Suppressor macrophage (primary cell): ENCODE results near the gene ESPL1.
"Not testable (repeated sequence)": the region's sequence is repeated elsewhere in the genome, so short reads cannot be mapped to it uniquely, and the experiment has no call there.

Source experiments
- DNase-seq, 4 experiments: peaks; one replicate each; pipeline ENCODE4 v3.0.0-alpha.2; 2020 to 2022

The ESPL1 gene

GRCh38 chr12:53300187-53300586 lies 32.1 kb downstream of the ESPL1 start:
- DNase-seq = peak; percentile 69 to 86 (median 72)

- DNase-seq = no peak
These were observed 34.8 kb downstream of the ESPL1 start for GRCh38 chr12:53302903-53303302.

GRCh38 chr12:53306826-53307225 lies 38.7 kb downstream of the ESPL1 start:
- DNase-seq = no peak

- no peak for DNase-seq
These were observed 40.2 kb downstream of the ESPL1 start for GRCh38 chr12:53308276-53308675.

- peak; percentile 50 to 72 (median 64) for DNase-seq
These were observed 45.9 kb downstream of the ESPL1 start for GRCh38 chr12:53313996-53314395.

- DNase-seq = peak in 2 of 4 experiments; percentile 52 to 55
These were observed 52.5 kb downstream of the ESPL1 start for GRCh38 chr12:53320352-53321195.

GRCh38 chr12:53324113-53324778 lies 56.1 kb downstream of the ESPL1 start:
- DNase-seq = peak; percentile 27 to 65 (median 59)

GRCh38 chr12:53324779-53325510 lies 56.8 kb downstream of the ESPL1 start:
- peak; percentile 89 to 95 (median 93) for DNase-seq

- DNase-seq = peak; percentile 19 to 59 (median 29)
These were observed 57.5 kb downstream of the ESPL1 start for GRCh38 chr12:53325511-53326061.

- no peak for DNase-seq
These were observed 58.5 kb downstream of the ESPL1 start for GRCh38 chr12:53326460-53327185.

- peak; percentile 53 to 66 (median 56) for DNase-seq
These were observed 59.4 kb downstream of the ESPL1 start for GRCh38 chr12:53327435-53328042.

- no peak for DNase-seq
These were observed 59.9 kb downstream of the ESPL1 start for GRCh38 chr12:53328043-53328435.

GRCh38 chr12:53330671-53331070 lies 62.6 kb downstream of the ESPL1 start:
- DNase-seq = no peak

GRCh38 chr12:53332339-53332738 lies 64.2 kb downstream of the ESPL1 start:
- DNase-seq = not testable (repeated sequence)

- no peak for DNase-seq
These were observed 64.6 kb downstream of the ESPL1 start for GRCh38 chr12:53332744-53333143.

GRCh38 chr12:53333289-53333688 lies 65.2 kb downstream of the ESPL1 start:
- no peak for DNase-seq

- no peak for DNase-seq
These were observed 65.7 kb downstream of the ESPL1 start for GRCh38 chr12:53333845-53334244.

- no peak for DNase-seq
These were observed 66.7 kb downstream of the ESPL1 start for GRCh38 chr12:53334822-53335221.

- DNase-seq = peak; percentile 32 to 67 (median 59)
These were observed 68.1 kb downstream of the ESPL1 start, which contains the start of gene SP7 for GRCh38 chr12:53336181-53336681. SP7 (minus strand) TSS chr12:53336354; CDS start chr12:53335646, 708 bp downstream.

GRCh38 chr12:53338017-53338416 lies 69.9 kb downstream of the ESPL1 start:
- peak in 1 of 4 experiments; percentile 23 for DNase-seq

- no peak for DNase-seq
These were observed 70.8 kb downstream of the ESPL1 start for GRCh38 chr12:53338916-53339315.
